Measurements from ENCODE around the gene FGGY. TPM values are rescaled to one million over a fixed set of nuclear protein-coding genes. Genes with fewer than 3 reads are reported as not detected.
"Not testable (repeated sequence)": the region's sequence is repeated elsewhere in the genome, so short reads cannot be mapped to it uniquely, and the experiment has no call there.

FGGY gene
- total RNA-seq, 1 donor from 2014 or later = 52.2 TPM

DNA sequence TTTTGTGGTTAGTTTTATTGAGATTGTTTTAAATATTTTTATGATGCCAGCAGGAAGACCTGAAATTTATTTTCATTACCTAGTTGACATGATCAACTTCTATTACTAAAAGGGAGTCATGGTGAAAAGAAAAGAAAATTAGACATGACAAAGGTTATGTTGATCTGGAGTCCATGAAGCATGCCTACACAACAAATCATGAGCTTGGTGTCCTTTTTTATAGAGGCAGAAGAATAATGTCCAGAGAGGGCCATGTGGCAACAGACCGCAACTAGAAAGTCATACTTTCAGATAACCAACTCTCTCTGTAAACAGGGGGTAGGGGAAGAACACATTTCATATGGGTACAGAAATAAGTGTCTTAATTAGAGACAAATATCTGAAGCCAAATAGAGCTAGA lies 342.4 kb downstream of the FGGY start:
- Histone ChIP-seq H3K9ac (ENCODE audit: low read depth in 1 of 3, low read length in 3 of 3) (no peak overlapping the region), H3K4me1 (ENCODE audit: control insufficient read depth in 3 of 3, insufficient read depth in 3 of 3, low read length in 3 of 3) (peaks cover 0 to 4% (median 0%) of the 10 kb centered on the region in 3 donors), H3K36me3 (ENCODE audit: control insufficient read depth in 3 of 3, insufficient read depth in 3 of 3, low read length in 3 of 3) (peaks cover 0 to 3% (median 0%) of the 10 kb centered on the region in 3 donors), H3K9me3 (ENCODE audit: control insufficient read depth in 3 of 3, low read length in 3 of 3) (no peaks in the 10 kb centered on the region), H3K27me3 (ENCODE audit: control insufficient read depth in 3 of 3, insufficient read depth in 3 of 3, low read length in 3 of 3) (no peaks in the 10 kb centered on the region), H3K27ac (ENCODE audit: low read depth, low read length) (no peak overlapping the region), H3K4me3 (ENCODE audit: low read length in 3 of 3) (no peak overlapping the region)

DNA sequence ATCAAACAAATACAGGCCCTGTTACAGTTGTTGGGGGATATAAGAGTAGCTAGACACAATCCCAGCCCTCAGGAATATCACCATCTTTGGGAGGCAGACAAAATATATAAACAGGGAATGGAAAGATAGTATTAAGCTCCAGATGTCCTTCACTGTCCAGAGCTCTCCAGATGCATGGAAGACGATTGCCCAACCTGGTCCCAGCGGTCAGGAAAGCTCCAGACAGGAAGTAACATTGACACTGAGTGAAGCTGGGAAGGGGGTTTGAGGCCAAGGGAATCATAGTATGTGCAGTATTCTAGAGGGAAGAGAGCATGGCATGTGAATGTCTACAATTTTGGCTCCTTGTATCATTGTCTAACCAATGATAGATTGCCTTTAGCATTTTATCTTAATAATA lies 344.0 kb downstream of the FGGY start:
- no peak overlapping the region for H3K9ac ChIP-seq (ENCODE audit: low read depth in 1 of 3, low read length in 3 of 3)
- H3K27ac ChIP-seq (ENCODE audit: low read depth, low read length) = no peak overlapping the region
- H3K4me3 ChIP-seq (ENCODE audit: low read length in 3 of 3) = no peak overlapping the region
- no peaks in the 10 kb centered on the region for H3K27me3 ChIP-seq (ENCODE audit: control insufficient read depth in 3 of 3, insufficient read depth in 3 of 3, low read length in 3 of 3)
- peaks cover 0 to 3% (median 0%) of the 10 kb centered on the region in 3 donors for H3K36me3 ChIP-seq (ENCODE audit: control insufficient read depth in 3 of 3, insufficient read depth in 3 of 3, low read length in 3 of 3)
- peaks cover 0 to 4% (median 0%) of the 10 kb centered on the region in 3 donors for H3K4me1 ChIP-seq (ENCODE audit: control insufficient read depth in 3 of 3, insufficient read depth in 3 of 3, low read length in 3 of 3)
- no peaks in the 10 kb centered on the region for H3K9me3 ChIP-seq (ENCODE audit: control insufficient read depth in 3 of 3, low read length in 3 of 3)

DNA sequence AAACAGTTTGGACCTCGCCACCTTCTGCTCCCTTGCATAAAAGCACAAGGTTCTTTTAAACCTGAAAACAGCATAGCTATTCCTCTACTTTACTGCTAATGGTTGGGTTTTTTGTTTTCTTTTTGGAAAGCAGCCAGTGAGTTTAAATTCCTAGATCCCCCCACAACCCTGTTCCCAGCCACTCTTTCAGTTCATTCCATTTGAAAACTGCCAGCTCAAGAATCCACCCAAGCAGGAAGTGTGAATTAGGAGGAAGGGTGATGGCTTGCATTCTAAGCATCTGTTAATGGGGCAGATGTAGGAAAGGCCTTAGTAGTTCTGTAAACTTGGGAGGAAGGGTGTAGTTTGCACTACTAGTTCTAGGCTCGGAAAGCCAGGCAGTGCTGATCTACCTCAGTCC lies 344.9 kb downstream of the FGGY start:
- no peak overlapping the region for H3K9ac ChIP-seq (ENCODE audit: low read depth in 1 of 3, low read length in 3 of 3)
- peaks cover 0 to 3% (median 0%) of the 10 kb centered on the region in 3 donors for H3K36me3 ChIP-seq (ENCODE audit: control insufficient read depth in 3 of 3, insufficient read depth in 3 of 3, low read length in 3 of 3)
- H3K27me3 ChIP-seq (ENCODE audit: control insufficient read depth in 3 of 3, insufficient read depth in 3 of 3, low read length in 3 of 3) = no peaks in the 10 kb centered on the region
- H3K4me3 ChIP-seq (ENCODE audit: low read length in 3 of 3) = no peak overlapping the region
- no peaks in the 10 kb centered on the region for H3K9me3 ChIP-seq (ENCODE audit: control insufficient read depth in 3 of 3, low read length in 3 of 3)
- no peak overlapping the region for H3K27ac ChIP-seq (ENCODE audit: low read depth, low read length)
- peaks cover 0 to 4% (median 0%) of the 10 kb centered on the region in 3 donors for H3K4me1 ChIP-seq (ENCODE audit: control insufficient read depth in 3 of 3, insufficient read depth in 3 of 3, low read length in 3 of 3)

DNA sequence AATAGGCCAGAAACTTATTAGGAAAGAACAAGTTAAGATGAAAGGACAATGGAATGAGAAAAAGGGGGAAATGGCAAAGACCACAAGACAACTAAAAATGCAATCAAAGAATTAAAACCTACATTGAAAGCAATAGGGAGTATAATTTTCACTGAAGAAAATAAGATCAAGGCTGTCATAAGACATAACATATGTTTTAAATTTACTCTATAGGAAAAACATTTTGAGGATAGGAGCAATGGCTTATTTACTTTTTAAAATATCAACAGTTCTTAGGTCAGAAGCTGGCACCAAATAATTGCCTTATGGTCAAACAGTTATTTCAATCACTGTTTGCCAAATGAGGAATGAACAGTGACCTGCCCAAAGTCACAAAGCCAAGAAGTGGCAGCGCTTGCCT lies 346.6 kb downstream of the FGGY start:
- Histone ChIP-seq H3K9me3 (ENCODE audit: control insufficient read depth in 3 of 3, low read length in 3 of 3) (no peaks in the 10 kb centered on the region), H3K27me3 (ENCODE audit: control insufficient read depth in 3 of 3, insufficient read depth in 3 of 3, low read length in 3 of 3) (no peaks in the 10 kb centered on the region), H3K4me1 (ENCODE audit: control insufficient read depth in 3 of 3, insufficient read depth in 3 of 3, low read length in 3 of 3) (no peaks in the 10 kb centered on the region), H3K27ac (ENCODE audit: low read depth, low read length) (no peak overlapping the region), H3K36me3 (ENCODE audit: control insufficient read depth in 3 of 3, insufficient read depth in 3 of 3, low read length in 3 of 3) (peaks cover 0 to 3% (median 0%) of the 10 kb centered on the region in 3 donors), H3K9ac (ENCODE audit: low read depth in 1 of 3, low read length in 3 of 3) (no peak overlapping the region), H3K4me3 (ENCODE audit: low read length in 3 of 3) (no peak overlapping the region)

DNA sequence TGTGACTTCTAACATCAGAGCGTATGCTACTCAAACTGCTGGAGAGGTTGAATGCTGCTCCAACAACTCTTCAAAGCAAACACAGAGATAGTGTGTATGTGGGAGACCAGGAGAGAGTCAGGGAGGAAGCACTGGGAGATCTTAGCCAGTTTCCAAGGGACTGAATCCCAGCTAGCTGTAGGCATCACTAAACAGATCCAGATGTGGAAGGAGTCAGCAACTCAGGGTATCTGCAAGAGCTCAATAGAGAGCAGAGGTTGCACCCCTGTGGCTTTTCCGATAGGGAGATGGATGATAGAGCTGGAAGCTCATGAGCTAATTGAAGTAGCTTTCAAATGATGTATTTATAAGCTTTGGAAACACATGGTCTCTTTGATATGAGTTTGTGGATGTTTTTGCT lies 349.0 kb downstream of the FGGY start:
- H3K4me1 ChIP-seq (ENCODE audit: control insufficient read depth in 3 of 3, insufficient read depth in 3 of 3, low read length in 3 of 3) = no peaks in the 10 kb centered on the region
- H3K27me3 ChIP-seq (ENCODE audit: control insufficient read depth in 3 of 3, insufficient read depth in 3 of 3, low read length in 3 of 3) = no peaks in the 10 kb centered on the region
- H3K9me3 ChIP-seq (ENCODE audit: control insufficient read depth in 3 of 3, low read length in 3 of 3) = no peaks in the 10 kb centered on the region
- H3K9ac ChIP-seq (ENCODE audit: low read depth in 1 of 3, low read length in 3 of 3) = no peak overlapping the region
- no peak overlapping the region for H3K27ac ChIP-seq (ENCODE audit: low read depth, low read length)
- no peaks in the 10 kb centered on the region for H3K36me3 ChIP-seq (ENCODE audit: control insufficient read depth in 3 of 3, insufficient read depth in 3 of 3, low read length in 3 of 3)
- H3K4me3 ChIP-seq (ENCODE audit: low read length in 3 of 3) = no peak overlapping the region

DNA sequence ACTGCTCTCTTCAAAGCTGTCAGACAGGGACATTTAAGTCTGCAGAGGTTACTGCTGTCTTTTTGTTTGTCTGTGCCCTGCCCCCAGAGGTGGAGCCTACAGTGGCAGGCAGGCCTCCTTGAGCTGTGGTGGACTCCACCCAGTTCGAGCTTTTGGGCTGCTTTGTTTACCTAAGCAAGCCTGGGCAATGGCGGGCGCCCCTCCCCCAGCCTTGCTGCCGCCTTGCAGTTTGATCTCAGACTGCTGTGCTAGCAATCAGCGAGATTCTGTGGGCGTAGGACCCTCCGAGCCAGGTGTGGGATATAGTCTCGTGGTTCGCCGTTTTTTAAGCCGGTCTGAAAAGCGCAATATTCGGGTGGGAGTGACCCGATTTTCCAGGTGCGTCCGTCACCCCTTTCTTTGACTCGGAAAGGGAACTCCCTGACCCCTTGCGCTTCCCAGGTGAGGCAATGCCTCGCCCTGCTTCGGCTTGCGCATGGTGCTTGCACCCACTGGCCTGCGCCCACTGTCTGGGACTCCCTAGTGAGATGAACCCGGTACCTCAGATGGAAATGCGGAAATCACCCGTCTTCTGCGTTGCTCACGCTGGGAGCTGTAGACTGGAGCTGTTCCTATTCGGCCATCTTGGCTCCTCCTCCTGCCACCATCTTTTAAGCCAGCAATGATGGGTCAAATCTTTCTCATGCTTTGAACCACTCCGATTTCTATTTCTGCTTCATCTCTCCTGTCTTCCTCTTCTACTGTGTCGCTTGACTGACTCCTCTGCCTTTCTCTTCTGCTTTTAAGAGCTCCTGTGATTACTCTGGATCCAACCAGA lies 356.5 kb downstream of the FGGY start:
- H3K9me3 ChIP-seq (ENCODE audit: control insufficient read depth in 3 of 3, low read length in 3 of 3); H3K27ac ChIP-seq (ENCODE audit: low read depth, low read length); H3K9ac ChIP-seq (ENCODE audit: low read depth in 1 of 3, low read length in 3 of 3); H3K27me3 ChIP-seq (ENCODE audit: control insufficient read depth in 3 of 3, insufficient read depth in 3 of 3, low read length in 3 of 3); H3K36me3 ChIP-seq (ENCODE audit: control insufficient read depth in 3 of 3, insufficient read depth in 3 of 3, low read length in 3 of 3); H3K4me1 ChIP-seq (ENCODE audit: control insufficient read depth in 3 of 3, insufficient read depth in 3 of 3, low read length in 3 of 3); H3K4me3 ChIP-seq (ENCODE audit: low read length in 3 of 3): not testable (repeated sequence)

DNA sequence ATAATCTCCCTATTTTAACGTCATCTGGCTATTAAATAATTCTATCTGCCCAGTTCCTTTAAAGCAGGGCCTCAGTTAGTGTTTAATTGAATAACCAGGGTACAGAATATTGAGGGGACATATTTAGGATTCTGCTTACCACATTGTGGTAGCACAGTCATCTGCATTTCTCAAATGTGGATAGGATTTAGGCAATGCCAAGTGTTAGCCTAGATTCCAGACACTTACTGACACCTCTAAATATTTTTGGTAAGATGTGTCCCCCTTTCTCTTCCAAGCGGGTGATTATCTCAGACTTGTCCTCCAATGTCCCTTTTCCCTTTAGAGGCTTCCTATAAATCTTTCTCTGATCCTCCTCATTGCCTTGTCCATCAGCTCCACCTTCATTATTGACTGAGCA lies 357.1 kb downstream of the FGGY start:
- Histone ChIP-seq H3K27ac (ENCODE audit: low read depth, low read length) (no peak overlapping the region), H3K36me3 (ENCODE audit: control insufficient read depth in 3 of 3, insufficient read depth in 3 of 3, low read length in 3 of 3) (no peaks in the 10 kb centered on the region), H3K4me1 (ENCODE audit: control insufficient read depth in 3 of 3, insufficient read depth in 3 of 3, low read length in 3 of 3) (no peaks in the 10 kb centered on the region), H3K9ac (ENCODE audit: low read depth in 1 of 3, low read length in 3 of 3) (no peak overlapping the region), H3K4me3 (ENCODE audit: low read length in 3 of 3) (no peak overlapping the region), H3K27me3 (ENCODE audit: control insufficient read depth in 3 of 3, insufficient read depth in 3 of 3, low read length in 3 of 3) (no peaks in the 10 kb centered on the region), H3K9me3 (ENCODE audit: control insufficient read depth in 3 of 3, low read length in 3 of 3) (no peaks in the 10 kb centered on the region)

DNA sequence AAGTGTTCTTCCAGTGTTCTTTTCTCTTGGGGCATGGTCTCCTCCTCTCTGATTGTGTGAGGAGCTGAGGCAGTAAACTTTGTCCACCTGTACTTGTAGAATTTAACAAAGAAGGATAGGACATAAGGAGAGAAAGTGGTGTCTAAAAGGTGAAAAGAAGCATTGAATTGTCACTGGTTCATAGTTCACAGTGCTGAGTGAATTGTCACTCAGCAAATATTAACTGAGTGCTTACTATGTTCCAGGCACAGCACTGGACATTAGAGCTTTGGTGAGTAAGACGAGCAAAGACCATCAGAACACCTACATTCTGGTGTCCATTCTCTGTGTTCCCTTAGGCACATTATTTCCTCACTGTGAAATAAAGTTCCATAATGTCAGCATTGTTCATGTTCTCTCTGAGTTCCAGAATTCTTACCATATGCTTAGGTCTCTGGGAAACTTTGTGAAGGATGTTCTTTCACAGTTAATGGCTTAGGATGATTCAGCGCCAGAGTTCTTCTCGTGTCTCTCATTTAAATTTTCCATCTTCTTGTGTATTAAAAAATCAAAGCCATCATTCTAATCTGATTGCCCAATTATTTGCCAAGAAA lies 361.1 kb downstream of the FGGY start:
- H3K4me1 ChIP-seq (ENCODE audit: control insufficient read depth in 3 of 3, insufficient read depth in 3 of 3, low read length in 3 of 3) = peaks cover 0 to 3% (median 0%) of the 10 kb centered on the region in 3 donors
- no peaks in the 10 kb centered on the region for H3K9me3 ChIP-seq (ENCODE audit: control insufficient read depth in 3 of 3, low read length in 3 of 3)
- no peaks in the 10 kb centered on the region for H3K36me3 ChIP-seq (ENCODE audit: control insufficient read depth in 3 of 3, insufficient read depth in 3 of 3, low read length in 3 of 3)
- H3K27ac ChIP-seq (ENCODE audit: low read depth, low read length) = no peak overlapping the region
- H3K27me3 ChIP-seq (ENCODE audit: control insufficient read depth in 3 of 3, insufficient read depth in 3 of 3, low read length in 3 of 3) = no peaks in the 10 kb centered on the region
- H3K4me3 ChIP-seq (ENCODE audit: low read length in 3 of 3) = no peak overlapping the region
- H3K9ac ChIP-seq (ENCODE audit: low read depth in 1 of 3, low read length in 3 of 3) = no peak overlapping the region

DNA sequence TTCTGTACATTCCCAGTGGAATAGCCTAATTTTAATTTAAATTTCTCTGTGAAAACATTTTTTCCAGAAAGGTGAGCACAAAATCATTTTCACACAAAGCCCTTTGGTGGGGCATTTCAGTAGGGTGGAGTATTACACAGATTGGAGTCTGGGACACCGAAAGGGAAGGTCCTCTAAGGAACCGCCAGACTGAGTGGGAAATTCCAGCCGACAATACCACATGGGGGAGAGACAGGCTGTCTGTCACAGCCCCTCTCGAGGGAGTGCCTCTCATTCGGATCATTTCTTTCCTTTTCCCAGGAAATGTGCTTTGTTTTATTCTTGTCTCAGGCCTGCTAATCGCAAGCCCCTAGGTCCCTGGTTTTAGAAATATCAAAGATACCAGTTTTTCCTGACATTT lies 367.3 kb downstream of the FGGY start:
- Histone ChIP-seq H3K36me3 (ENCODE audit: control insufficient read depth in 3 of 3, insufficient read depth in 3 of 3, low read length in 3 of 3) (peaks cover 0 to 2% (median 0%) of the 10 kb centered on the region in 3 donors), H3K9me3 (ENCODE audit: control insufficient read depth in 3 of 3, low read length in 3 of 3) (no peaks in the 10 kb centered on the region), H3K4me3 (ENCODE audit: low read length in 3 of 3) (no peak overlapping the region), H3K27me3 (ENCODE audit: control insufficient read depth in 3 of 3, insufficient read depth in 3 of 3, low read length in 3 of 3) (no peaks in the 10 kb centered on the region), H3K4me1 (ENCODE audit: control insufficient read depth in 3 of 3, insufficient read depth in 3 of 3, low read length in 3 of 3) (peaks cover 0 to 5% (median 0%) of the 10 kb centered on the region in 3 donors), H3K27ac (ENCODE audit: low read depth, low read length) (no peak overlapping the region), H3K9ac (ENCODE audit: low read depth in 1 of 3, low read length in 3 of 3) (no peak overlapping the region)

DNA sequence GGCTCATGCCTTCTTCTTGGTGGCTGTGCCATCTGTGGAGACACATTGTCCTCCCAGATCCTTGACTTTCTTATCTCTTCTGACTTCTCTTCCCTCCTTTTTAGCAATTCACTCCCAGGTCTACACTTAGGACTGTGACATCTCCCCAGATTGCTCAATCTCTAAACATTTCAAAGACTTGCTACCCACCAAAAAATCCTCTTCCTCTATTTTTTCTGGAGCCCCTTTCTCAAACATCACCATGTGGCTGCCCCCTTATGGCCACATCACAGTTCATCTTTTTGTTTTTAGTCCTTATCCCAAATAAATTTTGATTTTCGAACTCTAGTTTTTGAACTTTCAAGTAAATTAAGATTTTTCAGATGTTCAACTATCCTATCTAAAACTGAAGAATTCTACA lies 369.2 kb downstream of the FGGY start:
- no peak overlapping the region for H3K27ac ChIP-seq (ENCODE audit: low read depth, low read length)
- no peaks in the 10 kb centered on the region for H3K9me3 ChIP-seq (ENCODE audit: control insufficient read depth in 3 of 3, low read length in 3 of 3)
- H3K27me3 ChIP-seq (ENCODE audit: control insufficient read depth in 3 of 3, insufficient read depth in 3 of 3, low read length in 3 of 3) = no peaks in the 10 kb centered on the region
- peaks cover 8 to 15% (median 11%) of the 10 kb centered on the region in 3 donors for H3K4me1 ChIP-seq (ENCODE audit: control insufficient read depth in 3 of 3, insufficient read depth in 3 of 3, low read length in 3 of 3)
- H3K9ac ChIP-seq (ENCODE audit: low read depth in 1 of 3, low read length in 3 of 3) = no peak overlapping the region
- peaks cover 0 to 2% (median 0%) of the 10 kb centered on the region in 3 donors for H3K36me3 ChIP-seq (ENCODE audit: control insufficient read depth in 3 of 3, insufficient read depth in 3 of 3, low read length in 3 of 3)
- H3K4me3 ChIP-seq (ENCODE audit: low read length in 3 of 3) = no peak overlapping the region
